Mesenchymal stem cell (in vitro differentiated cells and primary cell): Measurements from ENCODE around the gene CEBPB.

Experiments
- DNase-seq: peaks from one replicate; pipeline ENCODE4 v3.0.0-alpha.2; 2013
- H2AFZ ChIP-seq: one replicate; pipeline ENCODE4 v1.6.1; 2013; ENCODE audit warnings: low read depth, mild to moderate bottlenecking, control low read depth, inconsistent platforms, low read length, moderate library complexity
- H2AK5ac ChIP-seq: 2 replicates; pipeline ENCODE4 v1.6.1; 2013; ENCODE audit warnings: low read length, moderate library complexity, mild to moderate bottlenecking, inconsistent platforms; ENCODE audit not compliant: severe bottlenecking
- H2BK120ac ChIP-seq: one replicate; pipeline ENCODE4 v1.6.1; 2013; ENCODE audit warnings: low read depth, mild to moderate bottlenecking, inconsistent platforms, low read length, moderate library complexity
- H2BK12ac ChIP-seq, 2 experiments: one replicate each; pipeline ENCODE4 v1.6.1; 2013; ENCODE audit warnings: inconsistent platforms in 2 of 2, low read length in 2 of 2, mild to moderate bottlenecking in 2 of 2, moderate library complexity in 2 of 2, control low read depth in 1 of 2
- H2BK15ac ChIP-seq: one replicate; pipeline ENCODE4 v1.6.1; 2013; ENCODE audit warnings: mild to moderate bottlenecking, low read depth, inconsistent platforms; ENCODE audit not compliant: poor library complexity, severe bottlenecking
- H2BK5ac ChIP-seq: 2 replicates; pipeline ENCODE4 v1.6.1; 2013; ENCODE audit warnings: low read depth, mild to moderate bottlenecking, low read length, control low read depth, inconsistent platforms; ENCODE audit not compliant: poor library complexity, severe bottlenecking
- H3K14ac ChIP-seq, 2 experiments: one replicate each; pipeline ENCODE4 v1.6.1; 2013; ENCODE audit warnings: inconsistent platforms in 2 of 2, low read length in 2 of 2, control low read depth in 1 of 2, mild to moderate bottlenecking in 1 of 2, moderate library complexity in 1 of 2
- H3K18ac ChIP-seq, 2 experiments: one replicate each; pipeline ENCODE4 v1.6.1; 2013; ENCODE audit warnings: inconsistent platforms in 2 of 2, low read length in 2 of 2, control low read depth in 1 of 2, low read depth in 1 of 2, mild to moderate bottlenecking in 1 of 2
- H3K23ac ChIP-seq, 2 experiments: one replicate each; pipeline ENCODE4 v1.6.1; 2013; ENCODE audit warnings: inconsistent platforms in 2 of 2, low read length in 2 of 2, mild to moderate bottlenecking in 2 of 2, moderate library complexity in 2 of 2, control low read depth in 1 of 2
- H3K27ac ChIP-seq: 2 replicates; pipeline ENCODE4 v1.5.1; 2013; ENCODE audit warnings: mild to moderate bottlenecking, moderate library complexity, low read length, control low read depth, inconsistent platforms; ENCODE audit not compliant: poor library complexity, severe bottlenecking
- H3K27me3 ChIP-seq, 2 experiments: 2 replicates each; pipeline versions ENCODE4 v1.6.1 to v1.7.0; 2013; ENCODE audit warnings: low read length in 2 of 2, mild to moderate bottlenecking in 2 of 2, moderate library complexity in 2 of 2, control low read depth in 1 of 2, inconsistent platforms in 1 of 2; ENCODE audit not compliant: control insufficient read depth in 1 of 2, insufficient read depth in 1 of 2
- H3K36me3 ChIP-seq, 2 experiments: 2 replicates each; pipeline versions ENCODE4 v1.6.1 to v1.7.0; 2013; ENCODE audit warnings: low read length in 2 of 2, control low read depth in 1 of 2, inconsistent platforms in 1 of 2, low read depth in 1 of 2, mild to moderate bottlenecking in 1 of 2; ENCODE audit not compliant: insufficient read depth in 2 of 2, control insufficient read depth in 1 of 2
- H3K4ac ChIP-seq, 2 experiments: one replicate each; pipeline ENCODE4 v1.6.1; 2013; ENCODE audit warnings: inconsistent platforms in 2 of 2, low read length in 2 of 2, mild to moderate bottlenecking in 2 of 2, moderate library complexity in 2 of 2, control low read depth in 1 of 2, low read depth in 1 of 2
- H3K4me1 ChIP-seq: 2 replicates; pipeline ENCODE4 v1.6.1; 2013; ENCODE audit warnings: low read depth, low read length, control low read depth; ENCODE audit not compliant: control insufficient read depth, insufficient read depth
- H3K4me2 ChIP-seq: 2 replicates; pipeline ENCODE4 v1.6.1; 2013; ENCODE audit warnings: low read length, mild to moderate bottlenecking, inconsistent platforms; ENCODE audit not compliant: poor library complexity, severe bottlenecking
- H3K4me3 ChIP-seq, 2 experiments: 2 replicates each; pipeline versions ENCODE4 v1.5.1 to v1.7.0; 2013; ENCODE audit warnings: low read length in 2 of 2, mild to moderate bottlenecking in 2 of 2, control low read depth in 1 of 2, low read depth in 1 of 2; ENCODE audit not compliant: insufficient read depth in 1 of 2
- H3K79me1 ChIP-seq: replicated peaks from 2 replicates; pipeline ENCODE4 v1.6.1; 2013; ENCODE audit warnings: mild to moderate bottlenecking, control low read depth, low read length, inconsistent platforms; ENCODE audit not compliant: poor library complexity, severe bottlenecking
- H3K9ac ChIP-seq: 2 replicates; pipeline ENCODE4 v1.7.0; 2013; ENCODE audit warnings: mild to moderate bottlenecking, low read length, moderate library complexity
- H3K9me3 ChIP-seq: 2 replicates; pipeline ENCODE4 v1.7.0; 2013; ENCODE audit warnings: mild to moderate bottlenecking, low read length; ENCODE audit not compliant: control insufficient read depth
- H4K8ac ChIP-seq: one replicate; pipeline ENCODE4 v1.6.1; 2013; ENCODE audit warnings: inconsistent platforms, mild to moderate bottlenecking, low read length, moderate library complexity
- H4K91ac ChIP-seq: one replicate; pipeline ENCODE4 v1.6.1; 2013; ENCODE audit warnings: mild to moderate bottlenecking, low read length, inconsistent platforms
- WGBS: methylation state at CpG from one replicate; pipeline ENCODE4 v1.1.7; 2013; ENCODE audit warnings: mixed read lengths; 5-methylcytosine and 5-hydroxymethylcytosine counted together

The CEBPB gene

DNA sequence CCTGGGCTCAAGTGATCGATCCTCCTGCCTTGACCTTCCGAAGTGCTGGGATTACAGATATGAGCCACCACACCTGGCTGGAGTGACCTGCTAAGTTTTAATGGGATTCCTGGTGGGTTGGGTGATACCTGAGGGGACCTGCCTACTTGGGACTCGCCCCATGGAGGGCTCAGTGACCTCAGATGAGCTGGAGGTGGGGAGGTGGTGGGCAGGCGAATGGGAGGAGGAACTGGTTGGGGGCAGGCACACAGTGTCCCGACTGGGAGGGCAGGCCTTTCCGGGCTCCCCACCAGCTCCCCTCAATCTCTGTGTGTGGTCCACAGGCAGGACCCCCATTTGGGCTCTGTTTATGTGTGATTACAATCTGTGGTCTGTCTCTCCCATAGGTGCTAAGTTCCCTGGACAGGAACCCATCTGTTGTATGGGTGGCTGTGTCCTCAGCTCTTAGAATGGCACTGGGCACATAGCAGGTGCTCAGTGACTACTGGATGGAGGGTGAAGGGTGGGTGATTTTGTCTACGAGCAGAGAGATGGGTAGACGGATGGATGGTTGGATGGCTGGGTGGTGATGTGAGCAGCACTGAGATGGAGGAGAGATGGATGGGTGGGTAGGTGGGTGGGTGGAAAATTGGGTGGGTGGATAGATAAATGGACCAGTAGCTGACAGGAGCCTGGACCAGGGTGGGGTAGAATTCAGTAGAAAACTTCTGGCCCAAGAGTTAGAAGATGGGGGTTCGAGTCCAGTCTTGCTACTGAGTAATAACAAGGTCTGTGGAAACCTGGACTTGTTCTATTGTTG lies 23.8 kb downstream of the CEBPB start:
- Histone ChIP-seq H3K18ac (peak overlapping the region in 1 of 2 experiments; percentile 37), H2BK12ac (peak overlapping the region in 1 of 2 experiments; percentile 48), H3K4me3 (no peak overlapping the region), H3K27ac (no peak overlapping the region), H3K27me3 (no peaks in the 10 kb centered on the region), H3K79me1 (no peaks in the 10 kb centered on the region), H3K14ac (no peak overlapping the region), H3K9me3 (peaks cover under 1% of the 10 kb centered on the region), H4K91ac (no peak overlapping the region), H4K8ac (no peak overlapping the region), H2AFZ (no peak overlapping the region), H2BK15ac (no peak overlapping the region), H3K4ac (no peak overlapping the region), H2BK120ac (no peak overlapping the region), H3K9ac (no peak overlapping the region), H3K23ac (no peak overlapping the region), H3K36me3 (no peaks in the 10 kb centered on the region), H2BK5ac (no peak overlapping the region), H2AK5ac (peak overlapping the region; percentile 33), H3K4me1 (peaks cover 32% of the 10 kb centered on the region), H3K4me2 (no peak overlapping the region)
- 91% methylated on average over 9 of the region's 9 CpGs for WGBS
- no peak for DNase-seq

DNA sequence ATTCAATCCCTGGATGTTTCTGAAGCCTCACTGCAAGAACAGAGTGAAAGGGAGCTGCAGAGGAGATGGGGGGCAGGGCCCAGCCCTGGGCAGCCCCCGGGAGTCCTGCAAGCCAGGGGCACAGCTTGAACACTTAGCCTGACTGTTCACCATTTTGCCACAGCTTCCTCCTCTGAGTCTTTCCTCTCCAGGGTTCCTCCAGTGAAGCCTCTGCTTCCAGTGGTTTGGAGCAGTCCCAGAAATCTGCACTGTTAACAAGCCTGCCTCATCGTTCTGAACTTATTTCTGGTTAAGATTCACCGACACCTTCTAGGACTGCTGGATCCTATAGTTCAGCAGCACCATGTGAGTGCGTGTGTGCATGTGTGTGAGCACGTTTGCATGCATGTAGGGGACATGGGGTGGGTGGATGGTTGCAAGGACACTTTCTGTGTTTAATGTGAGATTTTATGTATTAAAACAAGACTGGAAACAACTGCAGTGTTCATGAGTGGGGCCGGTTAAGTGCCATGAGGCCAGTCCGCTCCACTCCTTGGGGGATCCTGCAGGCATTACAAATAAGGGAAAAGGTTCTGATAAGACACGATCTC lies 24.6 kb downstream of the CEBPB start:
- Histone ChIP-seq H3K18ac (no peak overlapping the region), H2BK5ac (no peak overlapping the region), H3K9ac (no peak overlapping the region), H3K4me3 (no peak overlapping the region), H2AK5ac (no peak overlapping the region), H3K27ac (no peak overlapping the region), H3K36me3 (no peaks in the 10 kb centered on the region), H3K27me3 (no peaks in the 10 kb centered on the region), H4K91ac (no peak overlapping the region), H2AFZ (peak overlapping the region; percentile 19), H2BK12ac (no peak overlapping the region), H4K8ac (no peak overlapping the region), H3K14ac (no peak overlapping the region), H3K79me1 (no peaks in the 10 kb centered on the region), H2BK120ac (no peak overlapping the region), H2BK15ac (no peak overlapping the region), H3K4me2 (no peak overlapping the region), H3K4me1 (peaks cover 34% of the 10 kb centered on the region), H3K9me3 (peaks cover 5% of the 10 kb centered on the region), H3K4ac (peak overlapping the region in 1 of 2 experiments; percentile 20), H3K23ac (no peak overlapping the region)
- 83% methylated on average over 8 of the region's 8 CpGs for WGBS
- peak; percentile 37 for DNase-seq

DNA sequence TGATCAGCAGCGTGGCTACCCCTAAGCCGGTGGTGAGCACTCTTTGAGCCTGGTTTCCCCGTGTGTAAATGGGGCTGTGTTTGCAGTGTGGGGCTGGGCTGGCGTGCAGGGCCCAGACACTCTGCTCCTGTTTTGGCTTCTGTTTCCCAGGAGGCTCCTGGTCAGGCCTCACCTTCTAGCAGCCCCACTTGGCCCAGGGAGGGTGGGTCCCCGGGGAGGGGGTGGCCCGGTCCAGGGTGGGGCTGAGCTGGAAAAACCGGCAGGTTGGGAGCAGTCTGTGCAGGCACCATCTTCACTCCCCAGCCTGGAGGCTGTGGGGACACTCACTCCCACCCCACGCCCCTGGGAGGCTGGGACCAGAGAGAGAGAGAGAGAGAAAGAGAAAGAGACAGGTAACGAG lies 25.3 kb downstream of the CEBPB start:
- no peak overlapping the region for H3K4ac ChIP-seq
- 74% methylated on average over 9 of the region's 9 CpGs for WGBS
- no peak overlapping the region for H2AFZ ChIP-seq
- H3K4me1 ChIP-seq: peaks cover 37% of the 10 kb centered on the region
- no peaks in the 10 kb centered on the region for H3K27me3 ChIP-seq
- no peak overlapping the region for H2BK12ac ChIP-seq
- no peak overlapping the region for H4K91ac ChIP-seq
- no peak overlapping the region for H2BK5ac ChIP-seq
- no peaks in the 10 kb centered on the region for H3K36me3 ChIP-seq
- H3K4me2 ChIP-seq: no peak overlapping the region
- peak overlapping the region; percentile 11 for H2BK120ac ChIP-seq
- H3K9ac ChIP-seq: no peak overlapping the region
- no peaks in the 10 kb centered on the region for H3K79me1 ChIP-seq
- peaks cover 5% of the 10 kb centered on the region for H3K9me3 ChIP-seq
- DNase-seq: no peak
- peak overlapping the region; percentile 51 for H2AK5ac ChIP-seq
- H2BK15ac ChIP-seq: no peak overlapping the region
- no peak overlapping the region for H4K8ac ChIP-seq
- no peak overlapping the region for H3K4me3 ChIP-seq
- peak overlapping the region in 1 of 2 experiments; percentile 11 for H3K18ac ChIP-seq
- H3K14ac ChIP-seq: no peak overlapping the region
- H3K27ac ChIP-seq: no peak overlapping the region
- H3K23ac ChIP-seq: no peak overlapping the region

DNA sequence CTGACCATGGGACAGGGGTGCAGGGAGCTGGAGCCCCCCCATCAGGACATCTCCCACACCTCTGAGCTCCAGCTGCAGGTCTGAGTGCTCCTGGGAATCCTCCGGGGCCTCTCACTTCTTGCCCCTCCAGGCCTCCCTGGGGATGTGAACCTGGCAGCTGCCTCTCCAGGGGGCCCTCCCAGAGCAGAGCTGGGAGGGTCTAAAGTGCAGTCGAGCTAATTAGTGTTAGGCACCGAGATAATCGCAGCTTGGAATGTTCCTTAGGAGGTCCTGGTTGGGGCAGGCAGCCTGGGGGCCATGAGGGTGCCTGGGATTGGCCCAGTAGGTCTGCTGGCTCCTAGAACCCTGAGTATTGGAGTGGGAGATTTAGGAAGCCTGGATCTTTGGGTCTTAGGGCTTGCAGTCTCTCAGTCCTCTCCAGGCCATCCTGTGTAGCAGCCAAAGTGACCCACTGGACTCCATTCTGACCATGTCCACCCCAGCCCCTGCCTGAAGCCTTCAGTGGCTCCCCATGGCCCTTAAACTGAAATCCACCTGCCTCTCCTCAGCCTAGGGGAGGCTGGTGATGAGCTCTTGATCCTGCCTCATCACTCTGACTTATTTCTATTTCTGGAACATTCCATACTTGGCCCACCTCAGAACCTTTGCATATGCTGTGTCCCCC lies 26.0 kb downstream of the CEBPB start:
- H2AK5ac ChIP-seq: peak overlapping the region; percentile 43
- no peak for DNase-seq
- no peaks in the 10 kb centered on the region for H3K27me3 ChIP-seq
- H3K18ac ChIP-seq: no peak overlapping the region
- peak overlapping the region; percentile 7 for H2BK15ac ChIP-seq
- no peaks in the 10 kb centered on the region for H3K36me3 ChIP-seq
- H3K4me1 ChIP-seq: peaks cover 41% of the 10 kb centered on the region
- H4K8ac ChIP-seq: peak overlapping the region; percentile 24
- peak overlapping the region; percentile 28 for H3K4me2 ChIP-seq
- WGBS: 19% methylated on average over 4 of the region's 4 CpGs
- H2AFZ ChIP-seq: no peak overlapping the region
- no peak overlapping the region for H2BK5ac ChIP-seq
- H4K91ac ChIP-seq: peak overlapping the region; percentile 54
- H3K4ac ChIP-seq: peak overlapping the region in 1 of 2 experiments; percentile 17
- no peak overlapping the region for H3K27ac ChIP-seq
- no peaks in the 10 kb centered on the region for H3K79me1 ChIP-seq
- H3K9me3 ChIP-seq: peaks cover 5% of the 10 kb centered on the region
- H2BK120ac ChIP-seq: peak overlapping the region; percentile 36
- no peak overlapping the region for H3K23ac ChIP-seq
- peak overlapping the region in 1 of 2 experiments; percentile 56 for H2BK12ac ChIP-seq
- no peak overlapping the region for H3K4me3 ChIP-seq
- H3K9ac ChIP-seq: no peak overlapping the region
- H3K14ac ChIP-seq: no peak overlapping the region
